Measurements from ENCODE around the gene ALDH4A1.
"Not testable (repeated sequence)": the region's sequence is repeated elsewhere in the genome, so short reads cannot be mapped to it uniquely, and the experiment has no call there.

ALDH4A1 gene

DNA sequence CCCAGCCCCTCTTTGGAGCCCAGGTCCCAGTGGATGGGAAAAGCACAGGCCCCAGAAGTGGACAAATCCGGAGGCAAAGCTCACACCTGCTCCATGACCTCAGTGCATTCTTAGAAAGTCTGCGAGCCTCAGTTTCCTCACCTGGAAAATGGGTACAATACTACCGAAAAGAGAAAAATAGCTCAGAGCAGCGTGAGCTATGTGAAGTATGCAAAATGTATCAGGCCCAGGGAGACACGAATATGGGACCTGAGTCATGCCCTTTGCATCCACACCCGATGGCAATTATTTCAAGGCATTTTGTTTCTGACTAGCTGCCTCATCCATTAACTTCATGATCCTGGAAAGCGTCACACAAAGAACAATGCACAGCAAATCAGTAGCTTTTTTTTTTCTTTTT lies 9.2 kb downstream of the ALDH4A1 start:
- DNase-seq = no peak

- not testable (repeated sequence) for DNase-seq
These were observed 10.5 kb downstream of the ALDH4A1 start for GRCh38 chr1:18891858-18892257.

DNA sequence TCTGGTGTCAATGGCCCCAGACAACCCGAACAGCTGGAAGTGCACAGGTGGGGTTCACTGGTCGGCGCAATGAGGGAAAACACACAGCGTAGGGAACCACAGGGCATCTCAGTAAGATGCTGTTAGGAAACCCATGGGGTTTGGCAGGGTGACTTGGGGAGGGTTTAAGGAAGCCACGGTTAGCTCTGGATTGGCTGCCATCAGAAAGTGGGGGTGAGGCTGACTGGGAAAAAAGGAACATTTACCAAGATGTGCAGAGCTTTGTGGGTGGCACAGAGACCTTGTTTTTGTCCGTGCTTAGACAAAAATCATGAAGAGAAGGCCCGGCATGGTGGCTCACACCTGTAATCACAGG lies 11.0 kb downstream of the ALDH4A1 start:
- no peak for DNase-seq

- DNase-seq = no peak
These were observed 11.5 kb downstream of the ALDH4A1 start for GRCh38 chr1:18890706-18891425.

GRCh38 chr1:18886003-18886335 lies 16.4 kb downstream of the ALDH4A1 start:
- DNase-seq = no peak

GRCh38 chr1:18885311-18886002 lies 16.9 kb downstream of the ALDH4A1 start:
- no peak for DNase-seq

DNA sequence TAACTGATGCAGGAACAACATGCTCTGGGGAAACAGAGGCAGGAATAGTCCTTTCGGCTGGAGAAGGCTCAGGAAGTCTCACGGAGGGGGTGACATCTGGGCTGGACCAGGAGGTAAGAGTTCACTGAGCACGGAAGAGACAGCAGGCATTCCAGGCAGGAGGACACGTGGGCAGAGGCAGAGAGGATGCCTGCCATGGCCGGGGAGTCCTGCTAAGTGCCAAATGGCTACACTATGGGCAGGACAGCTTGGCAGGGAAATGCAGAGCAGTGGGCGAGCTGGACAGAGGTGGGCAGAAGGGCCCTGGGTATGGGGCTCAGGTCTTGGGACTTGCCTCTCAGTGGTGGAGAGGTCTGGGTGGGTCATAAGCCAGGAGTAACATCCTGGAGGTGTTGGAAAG lies 17.6 kb downstream of the ALDH4A1 start:
- no peak for DNase-seq

GRCh38 chr1:18884419-18884717 lies 18.0 kb downstream of the ALDH4A1 start:
- DNase-seq = no peak

GRCh38 chr1:18883636-18884418 lies 18.5 kb downstream of the ALDH4A1 start:
- DNase-seq = peak; percentile 10 to 56

DNA sequence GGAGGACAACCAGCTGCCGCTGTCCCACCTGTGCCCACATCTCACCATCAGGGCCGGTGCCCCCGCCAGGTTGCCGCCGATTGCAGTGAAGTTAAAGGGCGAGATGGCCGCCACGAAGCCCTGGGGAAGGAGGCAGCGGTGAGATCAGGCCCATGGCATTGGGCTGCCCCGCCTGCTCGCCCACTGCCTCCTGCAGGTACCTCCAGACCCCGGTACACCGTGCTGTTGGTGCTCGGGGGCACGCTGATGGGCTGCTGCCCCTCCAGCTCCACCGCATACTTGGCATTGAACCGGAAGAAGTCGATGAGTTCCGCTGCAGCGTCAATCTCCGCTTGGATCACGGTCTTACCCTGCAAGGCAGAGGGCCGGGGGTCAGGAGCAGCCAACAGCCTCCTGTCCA lies 19.3 kb downstream of the ALDH4A1 start:
- no peak for DNase-seq

DNA sequence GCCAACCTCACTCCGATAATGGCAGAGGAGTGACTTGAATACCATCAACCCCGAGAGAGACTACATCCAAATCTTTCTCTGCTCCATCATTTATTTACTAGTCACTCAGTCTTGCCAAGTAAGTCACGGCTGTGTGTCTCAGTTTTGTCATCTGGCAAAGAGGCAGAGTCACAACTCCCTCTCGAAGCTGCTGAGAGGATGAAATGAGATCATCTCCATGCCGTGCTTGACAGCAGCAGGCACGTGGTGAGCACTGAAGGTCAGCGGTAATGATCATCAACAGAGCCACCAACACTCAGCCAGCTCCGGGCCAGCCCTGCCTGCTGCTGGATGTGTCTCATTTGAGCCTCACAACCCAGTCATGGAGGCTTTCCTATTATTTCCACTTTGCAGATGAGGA lies 19.9 kb downstream of the ALDH4A1 start:
- no peak for DNase-seq

- no peak for DNase-seq
These were observed 20.5 kb downstream of the ALDH4A1 start for GRCh38 chr1:18881642-18882431.

DNA sequence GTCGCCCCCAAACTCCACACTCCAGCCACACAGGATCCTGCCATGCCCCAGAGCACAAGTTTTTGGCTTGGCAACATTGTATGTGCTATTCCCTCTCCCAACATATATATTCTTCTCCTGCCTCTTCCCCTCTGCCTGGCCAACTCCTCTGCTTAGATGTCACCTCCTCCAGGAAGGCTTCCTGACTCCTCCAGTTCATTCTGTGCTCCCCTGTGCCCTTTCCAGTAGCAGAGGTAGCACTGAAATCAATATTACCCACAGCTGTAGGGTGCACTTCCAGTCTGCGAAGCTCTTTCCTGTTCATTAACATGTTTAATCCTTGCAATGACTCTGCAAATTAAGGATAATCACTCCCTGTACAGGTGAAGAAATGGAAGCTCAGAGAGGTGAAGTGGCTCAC lies 21.2 kb downstream of the ALDH4A1 start:
- no peak for DNase-seq

GRCh38 chr1:18880585-18880984 lies 21.8 kb downstream of the ALDH4A1 start:
- DNase-seq = no peak

GRCh38 chr1:18879791-18880309 lies 22.5 kb downstream of the ALDH4A1 start:
- DNase-seq = no peak

GRCh38 chr1:18879215-18879790 lies 23.1 kb downstream of the ALDH4A1 start:
- no peak for DNase-seq

DNA sequence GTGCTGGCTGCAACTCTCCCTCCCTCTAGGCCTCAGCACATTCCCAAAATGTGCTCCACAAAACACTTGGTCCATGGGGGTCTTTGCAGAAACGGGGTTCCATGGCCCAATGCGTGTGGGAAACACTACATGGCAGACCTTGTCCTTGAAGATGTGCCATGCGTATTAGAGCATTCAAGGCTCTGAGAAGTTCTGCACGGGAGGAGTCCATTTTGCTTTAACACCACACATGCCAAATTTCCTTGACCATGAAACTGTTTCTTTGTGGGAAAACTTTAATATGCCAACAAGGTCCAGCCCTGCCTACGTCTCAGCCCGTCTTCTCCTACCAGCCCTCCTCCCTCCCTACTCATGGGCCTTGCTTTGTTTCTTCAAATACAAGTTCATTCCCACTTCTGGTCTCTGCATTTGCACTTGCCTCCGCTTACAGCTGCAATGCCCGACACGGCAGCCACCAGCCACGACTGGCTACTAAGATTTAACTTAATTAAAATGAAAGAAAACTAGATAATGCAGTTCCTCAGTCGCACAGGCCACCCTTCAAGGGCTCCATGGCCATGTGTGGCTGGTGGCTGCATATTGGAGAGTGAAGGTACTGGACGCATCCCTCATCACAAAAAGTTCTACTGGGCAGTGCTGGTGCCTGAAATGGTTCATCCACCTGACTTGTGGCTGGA lies 23.7 kb downstream of the ALDH4A1 start:
- no peak for DNase-seq

- DNase-seq = no peak
These were observed 25.1 kb downstream of the ALDH4A1 start for GRCh38 chr1:18877282-18877681.

DNA sequence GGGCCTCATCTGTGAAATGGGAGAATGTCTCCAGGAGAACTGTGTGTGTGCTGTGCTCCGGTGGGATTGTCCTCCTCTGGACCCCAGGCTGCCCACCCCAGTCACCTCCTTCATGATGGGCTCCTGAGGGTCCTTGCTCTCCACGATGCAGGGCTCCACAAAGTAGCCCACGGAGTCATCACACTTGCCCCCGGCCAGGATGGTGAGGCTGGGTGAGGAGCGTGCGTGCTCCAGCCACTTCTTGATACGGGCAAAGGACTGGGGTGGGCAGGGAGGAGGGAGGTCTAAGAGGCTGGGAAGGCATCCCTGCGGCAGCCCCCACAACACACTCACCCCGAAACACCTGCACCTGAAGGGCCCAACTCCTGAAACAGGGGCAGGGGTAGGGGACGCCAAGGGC lies 26.1 kb downstream of the ALDH4A1 start:
- DNase-seq = no peak

- DNase-seq = no peak
These were observed 26.6 kb downstream of the ALDH4A1 start for GRCh38 chr1:18875796-18876128.

- DNase-seq = peak; percentile 54 to 81
These were observed 27.1 kb downstream of the ALDH4A1 start for GRCh38 chr1:18875107-18875795.

- no peak for DNase-seq
These were observed 27.8 kb downstream of the ALDH4A1 start for GRCh38 chr1:18874600-18874999.
